ENCODE measurements around the gene CEP164.

- TF ChIP-seq, protein P1, sequence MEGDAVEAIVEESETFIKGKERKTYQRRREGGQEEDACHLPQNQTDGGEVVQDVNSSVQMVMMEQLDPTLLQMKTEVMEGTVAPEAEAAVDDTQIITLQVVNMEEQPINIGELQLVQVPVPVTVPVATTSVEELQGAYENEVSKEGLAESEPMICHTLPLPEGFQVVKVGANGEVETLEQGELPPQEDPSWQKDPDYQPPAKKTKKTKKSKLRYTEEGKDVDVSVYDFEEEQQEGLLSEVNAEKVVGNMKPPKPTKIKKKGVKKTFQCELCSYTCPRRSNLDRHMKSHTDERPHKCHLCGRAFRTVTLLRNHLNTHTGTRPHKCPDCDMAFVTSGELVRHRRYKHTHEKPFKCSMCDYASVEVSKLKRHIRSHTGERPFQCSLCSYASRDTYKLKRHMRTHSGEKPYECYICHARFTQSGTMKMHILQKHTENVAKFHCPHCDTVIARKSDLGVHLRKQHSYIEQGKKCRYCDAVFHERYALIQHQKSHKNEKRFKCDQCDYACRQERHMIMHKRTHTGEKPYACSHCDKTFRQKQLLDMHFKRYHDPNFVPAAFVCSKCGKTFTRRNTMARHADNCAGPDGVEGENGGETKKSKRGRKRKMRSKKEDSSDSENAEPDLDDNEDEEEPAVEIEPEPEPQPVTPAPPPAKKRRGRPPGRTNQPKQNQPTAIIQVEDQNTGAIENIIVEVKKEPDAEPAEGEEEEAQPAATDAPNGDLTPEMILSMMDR (tag by site-specific recombination; IDR thresholded peaks at IDR 0.05) = no peak
- no peak for TF ChIP-seq SALL2 (tag by site-specific recombination; IDR thresholded peaks at IDR 0.05; ENCODE audit: borderline replicate concordance)
- no peak for TF ChIP-seq ZSCAN16 (tag by site-specific recombination; IDR thresholded peaks at IDR 0.05)
- no peak for TF ChIP-seq ZBTB8A (tag by site-specific recombination; IDR thresholded peaks at IDR 0.05)
- TF ChIP-seq, protein P2, sequence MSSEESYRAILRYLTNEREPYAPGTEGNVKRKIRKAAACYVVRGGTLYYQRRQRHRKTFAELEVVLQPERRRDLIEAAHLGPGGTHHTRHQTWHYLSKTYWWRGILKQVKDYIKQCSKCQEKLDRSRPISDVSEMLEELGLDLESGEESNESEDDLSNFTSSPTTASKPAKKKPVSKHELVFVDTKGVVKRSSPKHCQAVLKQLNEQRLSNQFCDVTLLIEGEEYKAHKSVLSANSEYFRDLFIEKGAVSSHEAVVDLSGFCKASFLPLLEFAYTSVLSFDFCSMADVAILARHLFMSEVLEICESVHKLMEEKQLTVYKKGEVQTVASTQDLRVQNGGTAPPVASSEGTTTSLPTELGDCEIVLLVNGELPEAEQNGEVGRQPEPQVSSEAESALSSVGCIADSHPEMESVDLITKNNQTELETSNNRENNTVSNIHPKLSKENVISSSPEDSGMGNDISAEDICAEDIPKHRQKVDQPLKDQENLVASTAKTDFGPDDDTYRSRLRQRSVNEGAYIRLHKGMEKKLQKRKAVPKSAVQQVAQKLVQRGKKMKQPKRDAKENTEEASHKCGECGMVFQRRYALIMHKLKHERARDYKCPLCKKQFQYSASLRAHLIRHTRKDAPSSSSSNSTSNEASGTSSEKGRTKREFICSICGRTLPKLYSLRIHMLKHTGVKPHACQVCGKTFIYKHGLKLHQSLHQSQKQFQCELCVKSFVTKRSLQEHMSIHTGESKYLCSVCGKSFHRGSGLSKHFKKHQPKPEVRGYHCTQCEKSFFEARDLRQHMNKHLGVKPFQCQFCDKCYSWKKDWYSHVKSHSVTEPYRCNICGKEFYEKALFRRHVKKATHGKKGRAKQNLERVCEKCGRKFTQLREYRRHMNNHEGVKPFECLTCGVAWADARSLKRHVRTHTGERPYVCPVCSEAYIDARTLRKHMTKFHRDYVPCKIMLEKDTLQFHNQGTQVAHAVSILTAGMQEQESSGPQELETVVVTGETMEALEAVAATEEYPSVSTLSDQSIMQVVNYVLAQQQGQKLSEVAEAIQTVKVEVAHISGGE (tag by site-specific recombination; conservative IDR thresholded peaks at IDR 0.05; ENCODE audit: low read depth) = no peak
- no peak for TF ChIP-seq SP2 (tag by site-specific recombination; IDR thresholded peaks at IDR 0.05)
- no peak for TF ChIP-seq MYNN (tag by site-specific recombination; IDR thresholded peaks at IDR 0.05; ENCODE audit: borderline replicate concordance)
- no peak for TF ChIP-seq PATZ1 (tag by site-specific recombination; IDR thresholded peaks at IDR 0.05)
- TF ChIP-seq, protein P3, sequence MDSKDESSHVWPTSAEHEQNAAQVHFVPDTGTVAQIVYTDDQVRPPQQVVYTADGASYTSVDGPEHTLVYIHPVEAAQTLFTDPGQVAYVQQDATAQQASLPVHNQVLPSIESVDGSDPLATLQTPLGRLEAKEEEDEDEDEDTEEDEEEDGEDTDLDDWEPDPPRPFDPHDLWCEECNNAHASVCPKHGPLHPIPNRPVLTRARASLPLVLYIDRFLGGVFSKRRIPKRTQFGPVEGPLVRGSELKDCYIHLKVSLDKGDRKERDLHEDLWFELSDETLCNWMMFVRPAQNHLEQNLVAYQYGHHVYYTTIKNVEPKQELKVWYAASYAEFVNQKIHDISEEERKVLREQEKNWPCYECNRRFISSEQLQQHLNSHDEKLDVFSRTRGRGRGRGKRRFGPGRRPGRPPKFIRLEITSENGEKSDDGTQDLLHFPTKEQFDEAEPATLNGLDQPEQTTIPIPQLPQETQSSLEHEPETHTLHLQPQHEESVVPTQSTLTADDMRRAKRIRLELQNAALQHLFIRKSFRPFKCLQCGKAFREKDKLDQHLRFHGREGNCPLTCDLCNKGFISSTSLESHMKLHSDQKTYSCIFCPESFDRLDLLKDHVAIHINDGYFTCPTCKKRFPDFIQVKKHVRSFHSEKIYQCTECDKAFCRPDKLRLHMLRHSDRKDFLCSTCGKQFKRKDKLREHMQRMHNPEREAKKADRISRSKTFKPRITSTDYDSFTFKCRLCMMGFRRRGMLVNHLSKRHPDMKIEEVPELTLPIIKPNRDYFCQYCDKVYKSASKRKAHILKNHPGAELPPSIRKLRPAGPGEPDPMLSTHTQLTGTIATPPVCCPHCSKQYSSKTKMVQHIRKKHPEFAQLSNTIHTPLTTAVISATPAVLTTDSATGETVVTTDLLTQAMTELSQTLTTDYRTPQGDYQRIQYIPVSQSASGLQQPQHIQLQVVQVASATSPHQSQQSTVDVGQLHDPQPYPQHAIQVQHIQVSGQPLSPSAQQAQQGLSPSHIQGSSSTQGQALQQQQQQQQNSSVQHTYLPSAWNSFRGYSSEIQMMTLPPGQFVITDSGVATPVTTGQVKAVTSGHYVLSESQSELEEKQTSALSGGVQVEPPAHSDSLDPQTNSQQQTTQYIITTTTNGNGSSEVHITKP (tag by site-specific recombination; IDR thresholded peaks at IDR 0.05) = no peak
Measured at GRCh38 chr11:117442049-117442868, 114.6 kb downstream of the CEP164 start.

All from HEK293 (cell line).